PC-9 (cell line): ENCODE measurements around the gene ADGRV1. TPM values are rescaled to one million over a fixed set of nuclear protein-coding genes. Genes with fewer than 3 reads are reported as not detected.
"Not testable (repeated sequence)": the region's sequence is repeated elsewhere in the genome, so short reads cannot be mapped to it uniquely, and the experiment has no call there.

Experiments
- BruUV-seq: library from RNA; stranded (reverse); fragments of 400-500 nt; replicated peaks from 2 replicates; lab custom pipeline; 2021; lab: Mats Ljungman, UMichigan
- CTCF ChIA-PET: fragments of 300-600 bp; sonication (Branson Sonifier 250); formaldehyde crosslinking; loops from one replicate; lab custom pipeline; 2022; ENCODE audit warnings: antibody characterized with exemption; lab: Charles Lee
- POLR2A ChIA-PET: fragments of 300-600 bp; sonication (Branson Sonifier 250); formaldehyde crosslinking; loops from one replicate; lab custom pipeline; 2022; ENCODE audit warnings: antibody characterized with exemption; ENCODE audit not compliant: unreplicated experiment; lab: Charles Lee
- DNase-seq, 2 experiments: peaks; one replicate each; pipeline versions ENCODE4 v3.0.0 to v3.0.0-alpha.2; 2015 to 2022; ENCODE audit warnings: mixed read lengths in 1 of 2
- H2AFZ ChIP-seq: fragments of 200-600 bp; sonication (generic); 2 replicates; pipeline ENCODE4 v1.8.1; 2017; ENCODE audit warnings: antibody characterized with exemption
- H3F3A ChIP-seq: fragments of 200-600 bp; sonication (generic); 2 replicates; pipeline ENCODE4 v1.8.1; 2017; ENCODE audit warnings: antibody characterized with exemption, mild to moderate bottlenecking, low read depth; ENCODE audit not compliant: insufficient read depth
- H3K27ac ChIP-seq: fragments of 200-600 bp; sonication (generic); 2 replicates; pipeline ENCODE4 v1.6.1; 2016; ENCODE audit warnings: mixed run types
- H3K27me3 ChIP-seq: fragments of 200-600 bp; sonication (generic); 2 replicates; pipeline ENCODE4 v1.6.1; 2016; ENCODE audit warnings: low read depth, mixed run types; ENCODE audit not compliant: insufficient read depth
- H3K36me3 ChIP-seq: fragments of 200-600 bp; sonication (generic); 2 replicates; pipeline ENCODE4 v1.6.1; 2016; ENCODE audit warnings: low read depth, mixed run types
- H3K4me1 ChIP-seq: fragments of 200-600 bp; sonication (generic); replicated peaks from 2 replicates; pipeline ENCODE4 v1.6.1; 2016; ENCODE audit warnings: mixed run types; ENCODE audit not compliant: insufficient read depth
- H3K4me2 ChIP-seq: fragments of 200-600 bp; sonication (generic); 2 replicates; pipeline ENCODE4 v1.6.1; 2017; ENCODE audit warnings: mixed run types
- H3K4me3 ChIP-seq: fragments of 200-600 bp; sonication (generic); 2 replicates; pipeline ENCODE4 v1.6.1; 2016; ENCODE audit warnings: mixed run types
- H3K79me2 ChIP-seq: fragments of 200-600 bp; sonication (generic); 2 replicates; pipeline ENCODE4 v1.6.1; 2017; ENCODE audit warnings: low read depth, mixed run types
- H3K9me2 ChIP-seq: fragments of 200-600 bp; sonication (generic); 2 replicates; pipeline ENCODE4 v1.8.1; 2017; ENCODE audit warnings: mild to moderate bottlenecking; ENCODE audit not compliant: insufficient read depth
- H3K9me3 ChIP-seq: fragments of 200-600 bp; sonication (generic); 2 replicates; pipeline ENCODE4 v1.8.1; 2016; ENCODE audit warnings: low read depth; ENCODE audit not compliant: insufficient read depth
- H4K20me1 ChIP-seq: fragments of 200-600 bp; sonication (generic); 2 replicates; pipeline ENCODE4 v1.8.1; 2017; ENCODE audit not compliant: insufficient read depth
- EZH2 ChIP-seq: fragments of 200-600 bp; sonication (generic); IDR thresholded peaks from 2 replicates; pipeline ENCODE4 v1.8.0; 2017; ENCODE audit warnings: antibody characterized with exemption, low read depth
- intact Hi-C: fragments of 100-400 bp; cut with micrococcal nuclease; formaldehyde crosslinking; loops from one replicate; pipeline ENCODE4 v1.10.0; 2022; ENCODE audit not compliant: unreplicated experiment
- total RNA-seq: library from RNA; stranded (reverse); gene quantifications from 2 replicates; pipeline ENCODE4 v1.2.3, GENCODE V29; 2021
- TF ChIP-seq, protein P1 (sequence below): fragments of 200-600 bp; sonication (generic); conservative IDR thresholded peaks from 2 replicates; pipeline ENCODE4 v1.6.1; 2017; ENCODE audit warnings: mixed run types, antibody characterized with exemption, mild to moderate bottlenecking, moderate library complexity

ADGRV1 gene
- total RNA-seq, 1 experiment from 2014 or later = 1.0 TPM

DNA sequence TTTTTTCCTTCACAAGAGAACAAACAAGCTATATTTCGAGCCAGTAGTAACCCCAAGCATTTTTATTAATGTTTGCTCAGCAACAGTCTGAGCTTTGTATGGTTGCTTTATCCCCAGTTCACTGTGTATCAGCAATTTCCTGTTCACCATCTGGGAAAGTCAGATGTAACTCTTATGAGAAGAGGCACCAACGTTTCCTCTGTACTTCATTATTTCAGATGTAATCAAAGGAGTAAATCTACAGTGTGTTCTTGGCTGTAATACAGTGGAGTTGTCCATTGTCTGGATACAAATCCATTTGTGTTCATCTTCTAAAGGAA is 484.3 kb downstream of the ADGRV1 start:
- no peaks in the 10 kb centered on the region for H3K36me3 ChIP-seq
- H3K9me3 ChIP-seq = no peaks in the 10 kb centered on the region
- H3K27me3 ChIP-seq = no peaks in the 10 kb centered on the region
- POLR2A ChIA-PET = interaction anchor here (0.6 kb wide), 1 partner anchor 471 kb away, joined by 4 read pairs; no protein-coding TSS in a partner anchor
- BruUV-seq = no TSS peak
- H3K27ac ChIP-seq = no peak overlapping the region
- no peaks in the 10 kb centered on the region for H3K79me2 ChIP-seq
- no peaks in the 10 kb centered on the region for H3K9me2 ChIP-seq
- CTCF ChIA-PET = no interaction called here
- intact Hi-C loops = no loop called here
- no peak for TF ChIP-seq EZH2
- DNase-seq = no peak
- H3K4me2 ChIP-seq = no peak overlapping the region
- peak overlapping the region; percentile 50; the same call in 1 of the 2 replicates for H2AFZ ChIP-seq
- H3F3A ChIP-seq = no peaks in the 10 kb centered on the region
- H3K4me1 ChIP-seq = no peaks in the 10 kb centered on the region
- no peak overlapping the region for H3K4me3 ChIP-seq
- H4K20me1 ChIP-seq = no peaks in the 10 kb centered on the region

GRCh38 chr5:91048073-91048472 is 489.5 kb downstream of the ADGRV1 start:
- Histone ChIP-seq H3K27me3 (no peaks in the 10 kb centered on the region), H3K4me1 (peaks cover 22% of the 10 kb centered on the region), H3K9me3 (no peaks in the 10 kb centered on the region; the same call in 1 of the 2 replicates), H3K4me2 (no peak overlapping the region), H3K9me2 (no peaks in the 10 kb centered on the region), H3K79me2 (no peaks in the 10 kb centered on the region), H3K4me3 (no peak overlapping the region), H2AFZ (no peak overlapping the region), H4K20me1 (no peaks in the 10 kb centered on the region), H3F3A (no peaks in the 10 kb centered on the region; the same call in 1 of the 2 replicates), H3K36me3 (no peaks in the 10 kb centered on the region), H3K27ac (no peak overlapping the region)
- BruUV-seq = no TSS peak
- no peak for TF ChIP-seq EZH2
- TF ChIP-seq, protein P1, sequence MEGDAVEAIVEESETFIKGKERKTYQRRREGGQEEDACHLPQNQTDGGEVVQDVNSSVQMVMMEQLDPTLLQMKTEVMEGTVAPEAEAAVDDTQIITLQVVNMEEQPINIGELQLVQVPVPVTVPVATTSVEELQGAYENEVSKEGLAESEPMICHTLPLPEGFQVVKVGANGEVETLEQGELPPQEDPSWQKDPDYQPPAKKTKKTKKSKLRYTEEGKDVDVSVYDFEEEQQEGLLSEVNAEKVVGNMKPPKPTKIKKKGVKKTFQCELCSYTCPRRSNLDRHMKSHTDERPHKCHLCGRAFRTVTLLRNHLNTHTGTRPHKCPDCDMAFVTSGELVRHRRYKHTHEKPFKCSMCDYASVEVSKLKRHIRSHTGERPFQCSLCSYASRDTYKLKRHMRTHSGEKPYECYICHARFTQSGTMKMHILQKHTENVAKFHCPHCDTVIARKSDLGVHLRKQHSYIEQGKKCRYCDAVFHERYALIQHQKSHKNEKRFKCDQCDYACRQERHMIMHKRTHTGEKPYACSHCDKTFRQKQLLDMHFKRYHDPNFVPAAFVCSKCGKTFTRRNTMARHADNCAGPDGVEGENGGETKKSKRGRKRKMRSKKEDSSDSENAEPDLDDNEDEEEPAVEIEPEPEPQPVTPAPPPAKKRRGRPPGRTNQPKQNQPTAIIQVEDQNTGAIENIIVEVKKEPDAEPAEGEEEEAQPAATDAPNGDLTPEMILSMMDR = no peak
- ChIA-PET POLR2A (no interaction called here), CTCF (no interaction called here)
- no peak for DNase-seq
- intact Hi-C loops = no loop called here

DNA sequence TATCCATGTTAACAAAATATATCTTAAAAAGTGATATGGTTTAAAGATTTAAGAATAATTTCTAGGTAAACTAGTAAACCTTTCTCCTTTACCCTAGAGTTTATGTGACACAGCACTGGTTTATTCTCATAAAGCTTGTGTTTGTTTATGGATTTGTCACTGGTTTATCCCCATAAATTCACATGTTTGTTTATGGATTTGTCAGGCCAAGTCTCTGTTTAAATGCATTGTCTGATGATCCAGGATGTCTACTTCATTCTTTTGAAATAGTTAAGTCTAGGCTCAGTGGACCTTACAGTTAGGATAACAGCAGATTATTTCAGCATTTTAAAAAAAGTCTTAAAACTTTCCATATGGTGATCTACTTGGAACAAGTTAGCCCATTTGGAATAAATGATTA is 490.5 kb downstream of the ADGRV1 start:
- no peaks in the 10 kb centered on the region for H4K20me1 ChIP-seq
- no peaks in the 10 kb centered on the region for H3K27me3 ChIP-seq
- no peak overlapping the region for H3K4me3 ChIP-seq
- POLR2A ChIA-PET = no interaction called here
- H3K36me3 ChIP-seq = no peaks in the 10 kb centered on the region
- no peak overlapping the region for H3K27ac ChIP-seq
- H3F3A ChIP-seq = no peaks in the 10 kb centered on the region; the same call in 1 of the 2 replicates
- H3K79me2 ChIP-seq = no peaks in the 10 kb centered on the region
- H3K9me2 ChIP-seq = no peaks in the 10 kb centered on the region
- DNase-seq = peak in 1 of 2 experiments; percentile 38
- peaks cover 30% of the 10 kb centered on the region for H3K4me1 ChIP-seq
- intact Hi-C loops = no loop called here
- H3K9me3 ChIP-seq = no peaks in the 10 kb centered on the region; the same call in 1 of the 2 replicates
- BruUV-seq = no TSS peak
- no peak overlapping the region for H2AFZ ChIP-seq
- TF ChIP-seq EZH2 = no peak
- TF ChIP-seq, protein P1 = no peak
- H3K4me2 ChIP-seq = no peak overlapping the region
- CTCF ChIA-PET = no interaction called here

- POLR2A ChIA-PET = no interaction called here
- H3K4me3 ChIP-seq = no peak overlapping the region
- H3K27ac ChIP-seq = no peak overlapping the region
- H3F3A ChIP-seq = no peaks in the 10 kb centered on the region; the same call in 1 of the 2 replicates
- no peak overlapping the region for H2AFZ ChIP-seq
- no peaks in the 10 kb centered on the region for H3K36me3 ChIP-seq
- intact Hi-C loops = no loop called here
- no peaks in the 10 kb centered on the region for H3K79me2 ChIP-seq
- CTCF ChIA-PET = no interaction called here
- H3K9me2 ChIP-seq = no peaks in the 10 kb centered on the region
- no peak for DNase-seq
- H3K4me2 ChIP-seq = no peak overlapping the region
- TF ChIP-seq EZH2 = no peak
- TF ChIP-seq, protein P1 = no peak
- no peaks in the 10 kb centered on the region; the same call in 1 of the 2 replicates for H3K9me3 ChIP-seq
- no TSS peak for BruUV-seq
- no peaks in the 10 kb centered on the region for H3K27me3 ChIP-seq
- H4K20me1 ChIP-seq = no peaks in the 10 kb centered on the region
- peaks cover 30% of the 10 kb centered on the region for H3K4me1 ChIP-seq
Measured at GRCh38 chr5:91049800-91050199, 491.2 kb downstream of the ADGRV1 start.

- H3K4me3 ChIP-seq, H3K79me2 ChIP-seq, BruUV-seq, CTCF ChIA-PET, H3F3A ChIP-seq, H3K36me3 ChIP-seq, H3K4me2 ChIP-seq, H2AFZ ChIP-seq, H3K9me3 ChIP-seq, H3K27me3 ChIP-seq, H3K9me2 ChIP-seq, H3K27ac ChIP-seq, DNase-seq, H4K20me1 ChIP-seq, intact Hi-C loops: not testable (repeated sequence)
- peaks cover 36% of the 10 kb centered on the region for H3K4me1 ChIP-seq
- POLR2A ChIA-PET = interaction anchor here (0.7 kb wide), 1 partner anchor 19 kb away, joined by 3 read pairs; no protein-coding TSS in a partner anchor
Measured at GRCh38 chr5:91052411-91052810, 493.8 kb downstream of the ADGRV1 start.
